ENCODE measurements around the gene CRYBB3. TPM values are rescaled to one million over a fixed set of nuclear protein-coding genes. Genes with fewer than 3 reads are reported as not detected.

Gene CRYBB3
- total and polyA plus RNA-seq, 2 donors (not counting 1 experiment from before 2014, with no cell fraction given), result not detected

DNA sequence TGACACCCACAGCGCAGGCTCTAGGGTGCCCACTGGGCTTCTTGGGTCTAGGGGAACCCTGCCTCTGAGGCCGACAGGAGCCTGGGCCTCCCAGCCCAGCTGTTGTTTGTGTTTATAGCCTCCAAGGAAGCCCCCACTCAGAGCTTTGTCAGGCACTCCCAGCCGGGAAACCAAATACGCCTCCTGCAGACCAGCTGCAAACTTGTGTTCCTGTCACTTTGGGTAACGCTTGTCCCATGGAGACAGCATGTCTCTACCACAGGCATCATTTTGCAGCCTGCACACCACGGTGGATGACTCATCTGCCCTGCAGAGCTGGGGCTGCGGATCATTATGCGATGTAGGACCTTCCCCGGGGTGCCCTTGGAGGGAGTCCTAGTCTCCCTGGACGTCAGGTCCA lies 40.6 kb upstream of the CRYBB3 start:
- Histone ChIP-seq H3K27ac (ENCODE audit: low read length in 2 of 2) (no peak overlapping the region), H3K4me1 (ENCODE audit: control insufficient read depth in 2 of 2, insufficient read depth in 2 of 2, low read length in 2 of 2) (no peaks in the 10 kb centered on the region), H3K79me2 (ENCODE audit: control insufficient read depth, insufficient read depth, low read length) (no peaks in the 10 kb centered on the region), H3K36me3 (replicated peaks in 1 of 2; ENCODE audit: control extremely low read depth in 1 of 2, control insufficient read depth in 1 of 2, extremely low read depth in 1 of 2, insufficient read depth in 2 of 2, low read length in 1 of 2) (no peaks in the 10 kb centered on the region), H3K9ac (ENCODE audit: low read length) (no peak overlapping the region), H3K4me2 (replicated peaks; ENCODE audit: low read depth, low read length, poor library complexity, severe bottlenecking) (no peak overlapping the region), H3K27me3 (replicated peaks in 1 of 4; ENCODE audit: control extremely low read depth in 1 of 4, control insufficient read depth in 3 of 4, insufficient read depth in 4 of 4, low read length in 3 of 4) (no peaks in the 10 kb centered on the region), H3K9me3 (ENCODE audit: control extremely low read depth in 1 of 3, control insufficient read depth in 2 of 3, insufficient read depth in 1 of 3, low read length in 2 of 3) (no peaks in the 10 kb centered on the region), H4K20me1 (ENCODE audit: control insufficient read depth, insufficient read depth, low read length, poor library complexity, severe bottlenecking) (no peaks in the 10 kb centered on the region), H3K4me3 (ENCODE audit: control extremely low read depth in 1 of 5, extremely low read depth in 1 of 5, insufficient read depth in 1 of 5, low read depth in 2 of 5, low read length in 4 of 5) (no peak overlapping the region), H2AFZ (ENCODE audit: insufficient read depth, low read depth, low read length, poor library complexity, severe bottlenecking) (no peak overlapping the region)
- intact Hi-C loops (cut with micrococcal nuclease), result no loop called here
- no peaks in the 10 kb centered on the region for H3K27me3 Mint-ChIP-seq
- no peaks in the 10 kb centered on the region for H3K4me1 Mint-ChIP-seq
- CTCF ChIA-PET, result no interaction called here
- 93% methylated on average over 8 of the region's 10 CpGs for WGBS (ENCODE audit: insufficient coverage)
- H3K9me3 Mint-ChIP-seq (ENCODE audit: insufficient read depth), result no peaks in the 10 kb centered on the region
- no peak for TF ChIP-seq EZH2 (IDR thresholded peaks at IDR 0.05; ENCODE audit: borderline replicate concordance, insufficient read depth, low read depth, low read length, poor library complexity, severe bottlenecking)
- TF ChIP-seq, protein P1, sequence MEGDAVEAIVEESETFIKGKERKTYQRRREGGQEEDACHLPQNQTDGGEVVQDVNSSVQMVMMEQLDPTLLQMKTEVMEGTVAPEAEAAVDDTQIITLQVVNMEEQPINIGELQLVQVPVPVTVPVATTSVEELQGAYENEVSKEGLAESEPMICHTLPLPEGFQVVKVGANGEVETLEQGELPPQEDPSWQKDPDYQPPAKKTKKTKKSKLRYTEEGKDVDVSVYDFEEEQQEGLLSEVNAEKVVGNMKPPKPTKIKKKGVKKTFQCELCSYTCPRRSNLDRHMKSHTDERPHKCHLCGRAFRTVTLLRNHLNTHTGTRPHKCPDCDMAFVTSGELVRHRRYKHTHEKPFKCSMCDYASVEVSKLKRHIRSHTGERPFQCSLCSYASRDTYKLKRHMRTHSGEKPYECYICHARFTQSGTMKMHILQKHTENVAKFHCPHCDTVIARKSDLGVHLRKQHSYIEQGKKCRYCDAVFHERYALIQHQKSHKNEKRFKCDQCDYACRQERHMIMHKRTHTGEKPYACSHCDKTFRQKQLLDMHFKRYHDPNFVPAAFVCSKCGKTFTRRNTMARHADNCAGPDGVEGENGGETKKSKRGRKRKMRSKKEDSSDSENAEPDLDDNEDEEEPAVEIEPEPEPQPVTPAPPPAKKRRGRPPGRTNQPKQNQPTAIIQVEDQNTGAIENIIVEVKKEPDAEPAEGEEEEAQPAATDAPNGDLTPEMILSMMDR (IDR thresholded peaks at IDR 0.05), result no peak
- ATAC-seq (ENCODE audit: low read depth), result no peak
- DNase-seq, result no peak
- POLR2A ChIA-PET, result no interaction called here
- H3K27ac Mint-ChIP-seq, result no peak overlapping the region
- H3K4me3 Mint-ChIP-seq, result no peak overlapping the region

DNA sequence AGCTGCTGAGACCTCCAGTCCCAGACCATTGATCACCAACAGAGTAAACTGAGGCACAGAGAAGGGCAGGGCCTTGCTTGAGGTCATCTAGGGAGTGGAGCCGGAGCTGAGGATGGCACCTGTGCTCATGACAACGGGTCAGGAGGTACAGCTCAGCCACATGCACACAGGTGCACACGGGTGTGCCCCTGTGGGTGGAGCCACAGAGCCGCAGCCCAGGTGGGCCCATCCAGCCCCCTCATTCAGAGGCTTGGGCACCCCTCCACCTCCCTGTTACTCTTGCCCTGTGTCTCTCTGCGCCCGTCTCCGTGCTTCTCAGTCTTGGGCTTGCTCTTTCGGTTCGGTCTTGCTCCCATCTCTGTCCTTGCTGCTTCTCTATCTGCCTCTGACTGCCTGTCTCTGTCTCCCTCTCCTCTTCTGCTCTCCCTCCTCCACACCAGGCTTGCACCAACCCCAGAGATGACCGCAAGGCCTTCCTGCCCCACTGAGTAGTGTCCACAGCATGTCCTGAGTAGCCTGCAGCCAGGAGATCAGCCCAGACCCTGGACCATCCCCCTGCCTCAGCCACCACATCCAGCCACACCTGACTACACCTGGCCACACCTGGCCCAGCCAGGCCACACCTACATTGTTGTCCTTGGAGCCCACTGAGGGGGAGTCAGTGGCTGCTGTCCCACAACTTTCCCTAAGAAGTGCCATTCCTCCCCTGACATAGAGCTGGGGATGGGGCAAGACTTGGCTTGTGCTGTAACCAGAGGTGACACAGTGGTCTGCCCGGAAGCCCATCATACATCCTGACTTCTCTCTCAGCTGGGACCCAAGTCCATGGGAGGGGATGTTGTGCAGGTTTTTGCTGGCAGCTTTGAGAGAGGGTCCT lies 39.3 kb upstream of the CRYBB3 start:
- no peak overlapping the region for H3K27ac Mint-ChIP-seq
- ATAC-seq (ENCODE audit: low read depth) (no peak), DNase-seq (no peak)
- no peaks in the 10 kb centered on the region for H3K4me1 Mint-ChIP-seq
- no peak overlapping the region for H3K4me3 Mint-ChIP-seq
- TF ChIP-seq, protein P1 (IDR thresholded peaks at IDR 0.05), result no peak
- TF ChIP-seq EZH2 (IDR thresholded peaks at IDR 0.05; ENCODE audit: borderline replicate concordance, insufficient read depth, low read depth, low read length, poor library complexity, severe bottlenecking), result no peak
- no peak overlapping the region for H3K9ac ChIP-seq (ENCODE audit: low read length)
- WGBS (ENCODE audit: insufficient coverage), result 94% methylated on average over 10 of the region's 11 CpGs
- H2AFZ ChIP-seq (ENCODE audit: insufficient read depth, low read depth, low read length, poor library complexity, severe bottlenecking), result no peak overlapping the region
- H3K9me3 ChIP-seq (ENCODE audit: control extremely low read depth in 1 of 3, control insufficient read depth in 2 of 3, insufficient read depth in 1 of 3, low read length in 2 of 3), result no peaks in the 10 kb centered on the region
- no peak overlapping the region for H3K27ac ChIP-seq (ENCODE audit: low read length in 2 of 2)
- no peak overlapping the region for H3K4me3 ChIP-seq (ENCODE audit: control extremely low read depth in 1 of 5, extremely low read depth in 1 of 5, insufficient read depth in 1 of 5, low read depth in 2 of 5, low read length in 4 of 5)
- H3K27me3 ChIP-seq (replicated peaks in 1 of 4; ENCODE audit: control extremely low read depth in 1 of 4, control insufficient read depth in 3 of 4, insufficient read depth in 4 of 4, low read length in 3 of 4), result no peaks in the 10 kb centered on the region
- no peaks in the 10 kb centered on the region for H3K36me3 ChIP-seq (replicated peaks in 1 of 2; ENCODE audit: control extremely low read depth in 1 of 2, control insufficient read depth in 1 of 2, extremely low read depth in 1 of 2, insufficient read depth in 2 of 2, low read length in 1 of 2)
- ChIA-PET CTCF (no interaction called here), POLR2A (no interaction called here)
- H4K20me1 ChIP-seq (ENCODE audit: control insufficient read depth, insufficient read depth, low read length, poor library complexity, severe bottlenecking), result no peaks in the 10 kb centered on the region
- no peak overlapping the region for H3K4me2 ChIP-seq (replicated peaks; ENCODE audit: low read depth, low read length, poor library complexity, severe bottlenecking)
- no peaks in the 10 kb centered on the region for H3K9me3 Mint-ChIP-seq (ENCODE audit: insufficient read depth)
- no peaks in the 10 kb centered on the region for H3K4me1 ChIP-seq (ENCODE audit: control insufficient read depth in 2 of 2, insufficient read depth in 2 of 2, low read length in 2 of 2)
- H3K79me2 ChIP-seq (ENCODE audit: control insufficient read depth, insufficient read depth, low read length), result no peaks in the 10 kb centered on the region
- H3K27me3 Mint-ChIP-seq, result peaks cover 3% of the 10 kb centered on the region
- intact Hi-C loops (cut with micrococcal nuclease), result no loop called here
